Limb (tissue), 2 donors: ENCODE results near the gene C10orf143.
A peak's percentile ranks its signal among the peaks of the same experiment; 100 is the strongest.

Experiments used
- DNase-seq, 2 donors: peaks; one replicate each; pipeline ENCODE4 v3.0.0-alpha.2; 2016; ENCODE audit errors: extremely low spot score in 2 of 2

Gene C10orf143

DNA sequence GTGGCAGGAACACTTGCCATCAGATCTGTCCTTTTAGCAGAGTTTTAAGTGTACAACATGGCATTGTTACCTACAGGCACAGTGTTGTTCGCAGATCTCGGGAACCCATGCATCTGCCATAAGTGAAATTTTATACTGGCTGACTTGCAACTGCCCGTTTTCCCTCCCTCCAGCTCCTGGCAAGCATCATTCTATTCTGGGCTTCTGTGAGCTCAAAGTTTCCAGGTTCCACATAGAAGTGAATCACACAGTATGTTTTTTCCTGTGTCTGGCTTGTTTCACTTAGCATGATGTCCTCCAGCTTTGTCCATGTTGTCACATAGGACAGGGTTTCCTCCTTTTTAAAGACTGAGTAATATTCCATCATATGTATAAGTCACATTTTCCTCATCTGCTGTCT, 56.6 kb downstream of the C10orf143 start:
- DNase-seq: no peak

DNA sequence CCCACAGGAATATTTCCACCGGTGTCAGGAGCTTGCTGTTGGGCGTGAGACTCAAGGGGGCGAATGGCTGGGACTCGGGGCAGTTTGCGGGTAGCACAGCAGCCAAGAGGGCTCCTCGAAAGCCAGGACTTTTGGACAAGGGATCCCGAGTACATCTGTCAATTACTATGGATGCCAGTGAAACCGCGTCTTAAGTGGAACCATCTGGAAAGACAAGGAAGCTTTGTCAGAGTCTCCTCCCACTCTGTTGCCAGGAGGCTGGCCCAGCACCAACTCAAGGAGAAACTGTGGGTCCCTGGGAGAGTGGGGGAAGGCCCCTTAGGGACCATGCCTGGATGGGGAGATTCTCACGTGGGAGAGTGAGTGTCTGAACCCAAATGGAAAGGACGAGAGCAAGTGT, 57.1 kb downstream of the C10orf143 start:
- DNase-seq: no peak

DNA sequence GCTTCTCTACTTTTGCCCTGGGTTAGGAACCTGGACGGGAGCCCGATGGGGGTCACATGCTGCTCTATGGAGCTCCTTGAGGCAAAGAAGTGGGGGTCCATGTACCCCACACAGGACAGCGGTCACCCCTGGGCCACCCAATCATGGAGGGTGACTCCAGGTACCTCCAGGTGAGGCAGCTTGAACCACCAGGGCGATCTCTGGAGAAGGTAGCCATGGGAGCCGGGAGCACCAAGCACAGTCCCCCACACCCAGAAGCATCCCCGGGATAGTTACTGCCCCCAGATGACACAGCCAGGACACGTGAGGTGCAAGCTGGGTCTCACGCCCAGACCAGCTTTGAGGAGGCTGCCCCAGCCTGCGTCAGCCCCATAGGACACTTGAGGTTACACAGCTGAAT, 58.4 kb downstream of the C10orf143 start:
- no peak for DNase-seq

DNA sequence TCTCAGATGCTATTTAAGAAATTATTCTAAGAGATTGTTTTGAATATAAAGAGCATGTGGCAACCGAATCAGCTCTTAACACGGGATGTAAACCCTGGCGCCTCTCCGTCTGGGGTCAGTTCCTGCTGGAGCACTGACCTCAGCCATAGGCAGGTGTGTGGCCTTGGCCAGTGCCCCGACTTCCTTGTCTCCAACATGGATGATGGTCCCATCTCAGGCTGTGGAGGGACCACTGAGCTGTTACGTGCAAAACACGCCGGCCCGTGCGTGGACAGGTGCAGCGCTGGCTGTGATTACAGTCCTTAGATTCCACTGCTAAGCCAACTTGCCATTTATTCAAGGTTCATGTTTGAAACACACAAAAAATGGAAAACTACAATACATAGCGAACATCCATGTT, 59.9 kb downstream of the C10orf143 start:
- no peak for DNase-seq

DNA sequence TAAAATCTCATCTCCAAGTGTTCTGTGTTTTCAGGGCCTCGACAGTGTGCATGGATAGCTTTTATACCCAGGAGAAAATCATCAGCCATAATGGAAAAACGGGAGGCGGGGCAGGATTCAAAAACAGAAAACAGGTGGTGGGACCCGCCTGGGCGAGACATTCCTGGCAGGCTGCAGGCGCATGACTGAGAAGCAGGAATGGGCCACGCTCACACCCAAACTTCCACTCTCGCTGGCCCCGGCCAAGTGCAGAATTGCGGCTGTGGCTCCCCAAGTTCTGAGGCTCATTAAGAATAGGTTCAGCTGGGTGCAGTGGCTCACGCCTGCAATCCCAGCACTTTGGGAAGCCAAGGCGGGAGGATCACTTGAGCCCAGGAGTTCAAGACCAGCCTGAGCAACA, 60.6 kb downstream of the C10orf143 start:
- DNase-seq: no peak

DNA sequence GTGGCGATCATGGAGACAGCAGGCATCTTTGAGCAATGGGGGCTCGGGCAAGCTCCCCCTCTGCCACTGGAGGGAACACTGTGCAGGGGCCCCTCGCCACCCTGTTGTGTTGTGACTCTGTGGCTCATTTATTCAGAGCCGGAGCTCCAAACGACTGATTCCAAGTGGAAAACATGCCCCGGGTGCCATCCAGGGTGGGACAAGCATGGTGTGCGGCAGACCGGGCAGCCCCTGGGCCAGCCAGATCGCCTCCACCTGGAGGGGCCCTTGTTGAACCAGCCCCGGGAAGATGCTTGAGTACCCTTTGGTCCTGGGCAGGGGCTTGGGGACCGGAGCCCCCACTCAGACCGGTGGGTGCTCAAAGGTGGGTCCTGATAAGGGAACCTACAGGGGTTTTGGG, 61.4 kb downstream of the C10orf143 start:
- DNase-seq: no peak

DNA sequence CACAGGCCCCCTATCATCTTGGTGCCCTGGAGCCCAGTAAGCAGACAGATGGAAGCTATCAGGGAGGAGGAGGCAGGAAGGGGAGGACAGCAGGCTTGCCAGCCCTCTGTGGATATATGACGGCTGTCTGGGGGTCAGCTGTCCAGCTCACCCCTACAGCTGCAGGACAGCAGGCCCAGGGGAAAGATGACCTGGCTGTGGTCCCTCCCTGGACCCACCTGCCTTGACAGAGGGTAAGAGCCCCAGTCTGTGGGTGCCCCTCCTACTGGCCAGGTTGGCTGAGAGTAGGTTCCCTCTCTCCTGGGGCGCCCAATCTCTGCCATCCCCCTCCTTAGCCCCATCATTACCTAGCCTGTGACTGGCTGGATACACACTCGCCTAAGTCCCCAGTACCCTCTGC, 62.5 kb downstream of the C10orf143 start:
- DNase-seq: no peak

DNA sequence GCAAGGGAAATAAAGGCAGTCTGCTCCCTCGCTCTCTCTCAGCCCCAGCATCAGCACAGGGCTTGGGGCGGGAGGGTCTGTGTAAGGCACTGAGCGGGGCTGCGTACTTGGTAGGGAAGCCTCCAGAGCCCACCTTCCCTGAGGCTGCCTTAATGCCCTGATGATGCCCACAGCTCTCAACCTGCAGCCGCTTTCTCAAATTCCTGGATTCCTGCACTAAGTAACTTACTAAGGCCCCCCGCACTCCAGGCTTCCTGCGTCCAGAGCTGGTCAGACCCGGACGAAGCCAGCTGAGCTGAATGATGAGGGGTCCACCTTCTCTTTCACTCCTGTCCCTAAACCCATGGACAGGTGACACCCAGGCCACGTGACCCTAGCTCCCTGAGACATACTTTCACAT, 63.3 kb downstream of the C10orf143 start:
- no peak for DNase-seq

DNA sequence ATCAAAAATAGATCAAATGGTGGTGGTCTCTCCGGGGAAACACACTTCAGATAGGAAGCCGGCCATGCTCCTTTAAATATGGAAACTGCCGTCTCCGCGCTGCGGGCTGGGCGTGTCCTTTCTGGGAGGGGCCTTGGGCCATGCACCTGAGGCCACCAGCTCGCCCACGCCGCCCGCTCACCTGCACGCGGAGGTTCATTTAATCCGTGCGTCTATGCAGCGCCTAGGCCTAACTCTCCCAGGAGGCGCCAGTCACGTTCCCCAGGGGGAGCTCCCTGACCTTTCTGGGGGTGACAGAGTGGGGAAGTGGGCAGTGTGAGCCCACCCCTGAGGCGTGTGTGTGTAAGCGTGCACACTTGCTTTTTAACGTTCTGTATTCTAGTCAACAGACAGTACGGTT, 64.0 kb downstream of the C10orf143 start:
- no peak for DNase-seq

DNA sequence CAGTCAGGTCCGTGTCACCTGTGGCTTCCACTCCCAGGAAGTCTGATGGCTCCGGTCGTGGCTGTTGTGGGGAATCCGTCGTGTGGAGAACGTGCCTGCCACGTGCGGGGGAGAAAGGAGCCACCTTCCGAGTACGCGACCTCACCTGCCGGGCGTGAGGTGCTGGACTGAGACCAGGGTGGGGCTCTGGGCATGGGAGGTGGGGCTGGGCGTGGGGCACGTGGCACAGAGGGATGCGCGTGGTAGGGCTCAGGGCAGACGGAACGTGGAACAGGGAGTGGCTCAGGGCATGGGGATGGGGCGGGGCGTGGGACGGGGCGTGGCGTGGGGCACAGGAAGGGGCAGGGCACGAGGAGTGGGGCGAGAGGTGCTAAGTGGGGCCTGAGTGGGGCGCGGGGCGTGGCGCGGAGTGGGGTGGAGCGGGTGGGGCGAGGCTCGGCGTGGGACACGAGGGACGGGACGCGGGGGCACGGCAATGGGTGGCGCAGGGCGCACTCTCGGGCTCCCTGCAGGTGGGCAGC, 64.8 kb downstream of the C10orf143 start:
- no peak for DNase-seq

DNA sequence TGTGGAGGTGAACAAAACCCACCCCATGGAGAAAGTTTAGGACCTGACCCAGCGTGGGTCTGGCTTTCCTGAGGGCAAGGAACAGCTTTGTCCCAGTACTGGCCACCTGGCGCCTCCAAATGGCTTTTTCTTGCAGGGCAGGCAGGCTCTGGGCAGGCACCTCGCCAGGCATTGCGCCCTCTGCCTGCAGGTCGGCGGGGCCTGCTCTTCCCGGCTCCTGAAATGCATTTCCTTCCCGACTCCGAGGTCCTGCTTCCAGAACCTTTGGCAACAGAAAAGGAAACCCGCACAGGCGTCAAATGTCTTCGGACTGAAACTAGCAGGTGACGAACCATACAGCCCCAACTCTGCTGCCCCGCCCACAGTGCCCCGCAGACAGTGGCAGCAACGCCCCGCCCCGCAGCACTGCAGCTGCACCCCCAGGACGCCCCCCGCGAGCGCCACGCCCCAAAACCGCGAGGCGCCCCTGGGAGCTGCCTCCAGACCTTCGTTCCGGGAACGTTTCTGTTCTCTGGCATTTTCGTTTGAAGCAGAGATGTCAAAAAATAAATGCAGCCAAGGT, 65.5 kb downstream of the C10orf143 start:
- no peak for DNase-seq

DNA sequence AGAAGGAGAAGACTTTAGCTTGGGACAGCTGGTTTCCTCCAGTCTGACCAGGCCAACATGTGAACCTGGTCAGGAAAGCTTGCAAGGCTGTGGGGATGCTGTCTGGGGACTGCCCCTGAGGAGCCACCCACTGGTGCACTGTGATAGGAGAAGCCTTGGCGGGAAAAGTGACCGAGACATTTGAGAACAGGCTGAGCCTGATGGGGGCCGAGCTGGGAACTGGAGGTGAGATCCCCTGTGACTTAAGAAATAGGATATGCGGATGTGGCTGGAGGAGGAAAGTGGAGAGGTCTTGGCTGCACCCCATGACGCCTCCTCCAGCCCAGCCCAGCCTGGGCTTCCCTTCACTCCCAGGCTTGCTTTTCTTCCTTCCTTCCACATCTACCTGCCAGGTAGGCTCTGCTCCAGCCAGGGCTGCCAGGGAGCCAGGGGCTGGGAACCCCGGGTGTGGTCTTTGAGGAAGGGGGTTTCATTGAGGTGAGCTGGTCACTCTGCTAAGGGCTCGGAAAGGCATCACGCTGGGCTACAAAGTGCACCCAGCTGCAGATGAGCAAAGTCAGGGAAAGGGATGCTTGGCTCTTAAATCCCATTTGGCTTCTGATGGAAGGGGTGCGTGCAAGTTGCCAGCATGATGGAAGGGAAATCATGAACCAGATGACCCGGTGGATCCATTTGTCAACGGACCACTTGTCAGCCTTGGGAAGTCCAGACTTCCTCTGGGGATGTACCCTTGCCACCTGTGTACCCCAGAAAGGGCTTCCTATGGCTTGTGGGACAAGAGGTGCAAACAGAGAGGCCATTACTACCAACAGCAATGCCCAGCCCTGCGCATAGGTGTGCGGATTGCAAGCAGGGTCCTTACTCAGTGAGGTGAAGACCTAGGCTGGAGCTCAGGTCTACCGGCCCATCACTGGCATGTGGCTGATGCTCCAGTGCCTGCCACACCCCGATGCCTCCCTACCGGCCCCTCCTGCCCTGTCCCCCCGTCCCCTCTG, 66.3 kb downstream of the C10orf143 start:
- no peak for DNase-seq

DNA sequence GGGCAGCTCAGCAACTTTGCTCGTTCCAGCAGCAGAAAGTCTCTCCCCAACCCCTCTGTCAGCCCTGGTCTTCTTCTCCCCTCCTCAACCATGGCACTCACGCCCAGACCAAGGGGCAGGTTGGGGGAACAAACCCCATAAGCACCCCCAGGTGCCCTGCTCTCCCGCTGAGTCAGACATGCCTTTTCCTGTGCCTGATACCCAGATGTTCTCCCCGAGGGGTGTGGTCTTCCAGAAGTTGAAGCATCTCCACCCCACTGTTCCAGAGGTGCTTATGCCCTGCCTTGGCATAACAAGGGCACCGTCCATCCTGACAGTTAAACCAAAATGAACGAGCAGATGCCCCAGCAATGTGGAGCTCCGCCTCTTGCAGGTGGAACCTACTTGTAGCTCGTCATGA, 67.1 kb downstream of the C10orf143 start:
- DNase-seq: no peak

DNA sequence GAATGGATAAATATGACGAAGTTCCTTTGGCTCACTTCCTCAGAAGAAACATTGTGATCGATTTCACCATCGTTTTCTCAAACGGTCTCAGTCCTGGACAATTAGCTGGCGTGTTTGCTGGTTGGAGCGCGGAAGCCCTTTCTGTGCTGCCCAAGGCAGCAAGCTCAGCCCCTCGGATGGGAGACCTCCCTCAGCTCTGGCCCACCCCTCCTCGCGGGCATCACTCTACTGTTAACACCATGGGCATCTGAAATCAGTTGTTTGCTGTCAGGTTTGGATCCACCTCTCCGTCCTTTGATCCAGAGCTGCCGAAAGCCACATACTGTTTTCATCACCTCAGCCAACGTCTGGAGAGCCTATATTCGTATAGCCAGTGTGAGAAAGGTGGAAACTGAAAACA, 68.2 kb downstream of the C10orf143 start:
- no peak for DNase-seq

DNA sequence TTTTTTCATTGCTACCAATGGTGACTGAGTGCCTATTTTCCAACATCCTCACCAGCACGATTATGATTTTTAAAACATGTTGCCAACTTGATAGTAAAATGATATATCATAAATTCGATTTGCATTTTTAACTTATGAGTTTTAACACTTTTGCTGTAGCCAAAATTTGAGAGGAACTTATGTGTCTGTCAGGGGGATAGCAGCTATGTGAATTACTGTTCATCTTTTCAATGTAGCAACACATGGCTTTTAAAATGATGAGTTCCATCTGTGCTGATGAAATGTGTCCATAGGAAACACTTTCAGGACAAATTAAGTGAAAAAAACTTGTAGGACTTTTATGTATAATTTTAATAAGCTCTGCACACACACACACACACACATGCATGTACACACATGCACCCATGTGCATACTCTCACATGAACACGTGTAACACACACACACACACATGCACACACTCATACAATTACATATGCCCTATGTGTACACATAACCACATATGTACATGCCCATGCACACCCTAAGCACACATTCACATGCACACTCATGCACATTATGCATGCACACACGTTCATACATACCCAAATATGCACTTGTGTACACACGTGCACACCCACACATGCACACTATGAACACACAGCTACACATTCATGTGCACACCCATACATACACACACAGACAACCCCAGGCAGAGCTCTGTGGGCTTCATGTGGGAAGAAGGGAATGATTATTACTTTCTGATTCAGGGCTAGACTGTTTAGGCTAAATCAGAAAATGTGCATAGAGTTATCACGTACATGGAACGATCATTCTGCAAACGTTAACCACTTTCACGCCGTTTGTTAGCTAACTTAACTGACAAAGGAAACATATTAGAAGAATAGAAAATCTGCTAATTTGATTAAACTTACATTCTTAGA, 68.9 kb downstream of the C10orf143 start:
- DNase-seq: no peak

DNA sequence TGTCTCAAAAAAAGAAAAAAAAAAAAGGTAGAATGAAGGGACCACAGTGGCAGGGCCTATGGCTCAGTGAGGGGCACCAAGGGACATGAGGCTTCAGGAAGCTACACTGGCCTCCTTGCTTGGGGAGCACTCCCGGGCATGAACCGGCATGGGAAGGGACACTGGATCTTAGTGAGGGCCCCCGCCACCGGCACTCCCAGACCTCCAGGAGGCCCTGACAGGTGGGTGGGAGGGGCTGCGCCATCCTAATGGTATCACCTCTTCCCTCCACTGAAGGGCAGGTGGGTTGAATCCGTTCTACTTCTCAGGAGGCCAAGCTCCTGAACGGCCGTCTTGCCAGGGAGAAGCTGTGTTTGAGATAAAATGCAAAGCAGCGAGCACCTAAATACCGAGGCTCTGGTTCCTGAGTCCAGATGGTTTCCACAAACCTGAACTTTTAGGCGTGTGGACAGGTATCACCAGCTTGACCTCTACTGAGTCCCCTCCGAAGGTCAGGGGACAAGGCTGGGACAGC, 69.8 kb downstream of the C10orf143 start:
- peak in 1 of 2 donors; percentile 14 for DNase-seq

DNA sequence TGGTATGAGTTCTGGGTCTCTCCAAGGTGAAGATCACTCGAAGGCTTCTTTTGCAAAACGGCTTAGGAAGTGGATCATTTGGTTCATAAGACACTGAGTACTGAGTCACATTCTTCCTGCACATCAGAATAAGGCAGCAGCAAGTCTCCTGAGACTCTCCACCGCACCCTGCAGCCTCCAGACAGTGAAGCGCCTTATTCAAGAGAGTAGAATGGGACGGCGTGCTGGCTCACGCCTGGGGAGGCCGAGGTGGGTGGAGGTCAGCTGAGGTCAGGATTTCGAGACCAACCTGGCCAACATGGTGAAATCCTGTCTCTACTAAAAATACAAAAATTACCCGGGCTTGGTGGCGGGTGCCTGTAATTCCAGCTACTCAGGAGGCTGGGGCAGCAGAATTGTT, 70.3 kb downstream of the C10orf143 start:
- peak in 1 of 2 donors; percentile 4 for DNase-seq

DNA sequence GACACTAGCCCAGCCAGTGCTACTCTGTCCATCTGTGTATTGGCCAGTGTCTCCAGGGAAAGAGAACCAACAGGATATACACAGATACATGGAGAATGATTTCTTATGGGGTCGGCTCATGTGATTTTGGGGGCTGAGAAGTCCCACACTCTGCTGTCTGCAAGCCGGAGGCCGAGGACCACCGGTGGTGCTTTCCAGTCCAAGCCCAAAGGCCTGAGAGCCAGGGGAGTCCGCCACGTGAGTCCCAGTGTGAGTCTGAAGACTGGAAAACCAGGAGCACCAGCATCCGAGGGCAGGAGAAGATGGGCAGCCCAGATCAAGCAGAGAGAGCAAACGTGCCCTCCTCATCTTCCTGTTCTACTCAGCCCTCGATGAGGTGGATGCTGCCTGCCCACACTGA, 71.5 kb downstream of the C10orf143 start:
- peak in 1 of 2 donors; percentile 12 for DNase-seq

DNA sequence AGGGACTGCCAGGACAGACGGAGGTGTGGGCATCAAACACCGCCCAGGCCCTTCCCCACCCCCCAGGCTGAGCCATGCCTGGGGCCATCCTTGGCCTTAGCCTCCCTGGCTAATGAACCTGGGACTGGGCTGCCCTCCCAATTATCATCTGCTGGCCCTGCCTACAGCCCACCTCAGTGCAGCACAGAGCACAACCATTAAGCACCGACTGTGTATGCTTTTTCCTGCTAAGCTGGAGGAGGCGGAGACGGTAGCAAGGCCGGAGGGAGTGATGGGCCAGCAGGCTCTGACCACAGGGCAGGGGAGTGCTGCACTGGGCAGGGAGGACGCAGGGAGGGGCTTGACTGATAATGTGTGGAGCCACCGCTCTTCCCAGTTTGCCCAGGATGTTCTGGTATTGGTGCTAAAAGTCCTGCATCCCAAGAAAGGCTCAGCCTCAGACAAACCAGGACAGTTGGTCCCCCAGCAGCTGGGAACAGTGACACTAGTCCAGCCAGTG, 72.0 kb downstream of the C10orf143 start:
- no peak for DNase-seq

DNA sequence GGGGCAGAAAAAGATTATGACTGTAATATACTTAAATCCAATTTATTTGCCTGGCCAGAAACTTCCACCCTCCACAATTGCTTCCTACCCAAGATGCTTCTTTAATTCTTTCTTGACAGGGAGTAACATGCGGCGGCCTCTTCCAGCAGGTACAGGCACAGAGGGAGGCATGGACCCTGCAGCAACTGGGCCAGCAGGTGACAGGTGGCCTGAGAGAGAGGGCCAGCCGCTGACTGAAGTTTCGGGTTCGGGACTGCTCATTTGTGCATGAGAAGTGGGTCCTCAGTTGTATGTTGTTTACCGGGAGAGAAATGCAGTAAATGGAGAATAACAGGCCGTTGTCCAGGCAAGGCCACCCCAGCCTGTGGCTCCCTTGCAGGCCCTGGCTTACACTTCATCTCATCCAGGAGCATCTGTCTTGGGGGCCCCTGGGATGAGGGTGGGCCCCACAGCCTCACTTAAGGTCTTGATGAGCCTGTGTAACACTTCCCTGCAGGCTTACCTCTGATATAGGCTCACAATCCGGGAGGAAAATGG, 72.5 kb downstream of the C10orf143 start:
- peak in 1 of 2 donors; percentile 8 for DNase-seq

DNA sequence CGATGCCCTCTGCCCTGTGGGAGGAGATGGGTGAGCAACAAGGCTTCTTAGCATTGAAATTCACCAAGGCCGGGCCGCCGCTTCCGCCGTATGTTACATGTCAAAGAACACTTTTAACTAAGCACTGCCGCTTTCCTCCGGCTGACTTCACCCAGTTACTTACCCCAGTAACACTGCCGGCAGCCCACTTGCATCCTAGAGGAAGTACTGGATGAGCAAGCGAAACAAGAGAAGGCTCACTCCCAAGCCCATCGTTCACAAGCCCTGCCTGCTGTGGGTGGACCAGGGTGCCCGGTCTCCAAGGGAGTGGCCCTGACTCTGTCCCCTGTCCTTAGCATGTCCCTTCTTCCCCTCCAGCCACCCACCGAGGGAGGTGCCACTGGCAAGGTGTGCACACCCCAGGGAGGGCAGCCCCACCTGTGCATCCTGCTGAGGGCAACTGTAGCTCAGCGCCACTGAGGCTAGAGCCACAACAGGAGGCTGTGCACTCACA, 73.4 kb downstream of the C10orf143 start:
- peak in 1 of 2 donors; percentile 19 for DNase-seq
